Hepatocyte (in vitro differentiated cells): ENCODE results near the gene MYL3.

Experiments
- CTCF ChIP-seq: fragments of 200-600 bp; sonication (generic); IDR thresholded peaks from 2 replicates; pipeline ENCODE4 v1.5.1; 2016; ENCODE audit warnings: antibody characterized with exemption, mild to moderate bottlenecking; ENCODE audit not compliant: poor library complexity
- EZH2 ChIP-seq: fragments of 200-600 bp; sonication (generic); IDR thresholded peaks from 2 replicates; pipeline ENCODE4 v1.6.1; 2016; ENCODE audit warnings: antibody characterized with exemption, mild to moderate bottlenecking, borderline replicate concordance
- EZH2phosphoT487 ChIP-seq: fragments of 200-600 bp; sonication (generic); IDR thresholded peaks from one replicate; pipeline ENCODE4 v1.6.1; 2018; ENCODE audit warnings: antibody characterized with exemption, mild to moderate bottlenecking, low read depth, moderate library complexity; ENCODE audit not compliant: unreplicated experiment, severe bottlenecking

DNA sequence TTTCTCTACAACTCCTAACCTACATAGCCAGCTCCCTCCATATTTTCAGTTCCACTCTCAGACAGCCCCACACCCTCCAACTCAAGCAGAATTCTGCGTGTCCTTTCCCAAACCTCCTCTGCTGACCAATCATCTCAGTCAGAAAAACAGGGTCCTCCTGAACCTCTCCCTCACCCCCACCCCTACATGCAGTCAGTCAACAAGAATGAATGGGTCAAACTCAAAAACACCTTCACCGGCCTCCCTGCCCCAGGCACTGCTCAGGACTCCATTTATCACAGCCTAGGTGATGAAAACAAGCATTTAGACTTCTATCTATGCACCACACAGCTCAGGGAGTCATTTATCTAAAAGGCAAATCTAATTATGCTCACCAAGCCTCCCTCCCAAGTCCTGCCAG lies 32.4 kb downstream of the MYL3 start:
- TF ChIP-seq EZH2 (no peak), CTCF (no peak), EZH2phosphoT487 (no peak)
